Parathyroid adenoma (tissue), 2 donors: Measurements from ENCODE around the gene CLEC11A.

Source experiments
- H2AFZ ChIP-seq: fragments of 300-600 bp; sonication (generic); one replicate; pipeline ENCODE4 v1.7.0; 2017; ENCODE audit warnings: antibody characterized with exemption, mild to moderate bottlenecking
- H3K27ac ChIP-seq: fragments of 300-600 bp; sonication (generic); one replicate; pipeline ENCODE4 v1.7.0; 2017
- H3K27me3 ChIP-seq: fragments of 300-600 bp; sonication (generic); one replicate; pipeline ENCODE4 v1.7.0; 2017; ENCODE audit warnings: low read length; ENCODE audit not compliant: control insufficient read depth, insufficient read depth
- H3K36me3 ChIP-seq: fragments of 300-600 bp; sonication (generic); one replicate; pipeline ENCODE4 v1.7.0; 2017; ENCODE audit warnings: low read length; ENCODE audit not compliant: control insufficient read depth, insufficient read depth
- H3K4me1 ChIP-seq: fragments of 300-600 bp; sonication (generic); one replicate; pipeline ENCODE4 v1.7.0; 2017; ENCODE audit warnings: control low read depth
- H3K4me2 ChIP-seq: fragments of 300-600 bp; sonication (generic); one replicate; pipeline ENCODE4 v1.7.0; 2017; ENCODE audit warnings: low read length
- H3K4me3 ChIP-seq: fragments of 300-600 bp; sonication (generic); one replicate; pipeline ENCODE4 v1.7.0; 2017; ENCODE audit warnings: low read depth, low read length
- H3K79me2 ChIP-seq: fragments of 300-600 bp; sonication (generic); one replicate; pipeline ENCODE4 v1.7.0; 2017; ENCODE audit warnings: control low read depth
- H3K9ac ChIP-seq: fragments of 300-600 bp; sonication (generic); one replicate; pipeline ENCODE4 v1.7.0; 2017; ENCODE audit warnings: mild to moderate bottlenecking
- H3K9me3 ChIP-seq: fragments of 300-600 bp; sonication (generic); one replicate; pipeline ENCODE4 v1.7.0; 2017; ENCODE audit warnings: low read length; ENCODE audit not compliant: control insufficient read depth
- TF ChIP-seq, protein P1 (sequence below): fragments of 300-600 bp; sonication (generic); IDR thresholded peaks from one replicate; pipeline ENCODE4 v1.7.0; 2017; ENCODE audit warnings: antibody characterized with exemption, mild to moderate bottlenecking
- donor health status: primary hyperparathyroidism.

CLEC11A gene, protein sequence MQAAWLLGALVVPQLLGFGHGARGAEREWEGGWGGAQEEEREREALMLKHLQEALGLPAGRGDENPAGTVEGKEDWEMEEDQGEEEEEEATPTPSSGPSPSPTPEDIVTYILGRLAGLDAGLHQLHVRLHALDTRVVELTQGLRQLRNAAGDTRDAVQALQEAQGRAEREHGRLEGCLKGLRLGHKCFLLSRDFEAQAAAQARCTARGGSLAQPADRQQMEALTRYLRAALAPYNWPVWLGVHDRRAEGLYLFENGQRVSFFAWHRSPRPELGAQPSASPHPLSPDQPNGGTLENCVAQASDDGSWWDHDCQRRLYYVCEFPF

DNA sequence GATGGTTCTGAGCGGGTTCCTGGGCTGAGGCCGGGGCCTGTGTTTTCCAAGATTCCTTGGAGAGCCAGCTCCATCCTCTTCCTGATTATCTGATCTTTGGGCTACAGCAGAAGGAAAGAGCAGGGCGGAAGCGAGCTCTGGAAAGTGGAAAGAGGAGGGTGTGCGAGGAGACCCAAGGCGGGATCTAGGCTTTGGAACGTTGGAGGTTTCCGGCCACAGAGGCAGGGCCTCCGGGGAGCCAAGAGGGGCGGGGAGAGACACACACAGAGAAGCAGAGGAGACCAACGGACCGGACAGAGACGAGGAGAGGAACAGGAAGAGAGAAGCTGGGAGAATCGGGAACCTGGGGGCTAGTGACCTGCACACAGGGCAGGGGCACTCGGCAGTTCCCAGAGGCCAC, at the start of gene CLEC11A:
Gene CLEC11A (plus strand): TSS at position 296 of the 400 bp plus-strand sequence. CDS start 162 bp downstream, outside the sequence.
- no peaks in the 10 kb centered on the region for H3K79me2 ChIP-seq
- H2AFZ ChIP-seq: peak within 1 kb of the TSS; percentile 90
- H3K4me3 ChIP-seq: peak within 1 kb of the TSS; percentile 75
- H3K4me1 ChIP-seq: peaks cover 4% of the 10 kb centered on the region
- H3K9me3 ChIP-seq: no peaks in the 10 kb centered on the region
- H3K36me3 ChIP-seq: no peaks in the 10 kb centered on the region
- no peaks in the 10 kb centered on the region for H3K27me3 ChIP-seq
- H3K4me2 ChIP-seq: peak within 1 kb of the TSS; percentile 94
- peak within 1 kb of the TSS; percentile 73 for H3K27ac ChIP-seq
- TF ChIP-seq, protein P1, sequence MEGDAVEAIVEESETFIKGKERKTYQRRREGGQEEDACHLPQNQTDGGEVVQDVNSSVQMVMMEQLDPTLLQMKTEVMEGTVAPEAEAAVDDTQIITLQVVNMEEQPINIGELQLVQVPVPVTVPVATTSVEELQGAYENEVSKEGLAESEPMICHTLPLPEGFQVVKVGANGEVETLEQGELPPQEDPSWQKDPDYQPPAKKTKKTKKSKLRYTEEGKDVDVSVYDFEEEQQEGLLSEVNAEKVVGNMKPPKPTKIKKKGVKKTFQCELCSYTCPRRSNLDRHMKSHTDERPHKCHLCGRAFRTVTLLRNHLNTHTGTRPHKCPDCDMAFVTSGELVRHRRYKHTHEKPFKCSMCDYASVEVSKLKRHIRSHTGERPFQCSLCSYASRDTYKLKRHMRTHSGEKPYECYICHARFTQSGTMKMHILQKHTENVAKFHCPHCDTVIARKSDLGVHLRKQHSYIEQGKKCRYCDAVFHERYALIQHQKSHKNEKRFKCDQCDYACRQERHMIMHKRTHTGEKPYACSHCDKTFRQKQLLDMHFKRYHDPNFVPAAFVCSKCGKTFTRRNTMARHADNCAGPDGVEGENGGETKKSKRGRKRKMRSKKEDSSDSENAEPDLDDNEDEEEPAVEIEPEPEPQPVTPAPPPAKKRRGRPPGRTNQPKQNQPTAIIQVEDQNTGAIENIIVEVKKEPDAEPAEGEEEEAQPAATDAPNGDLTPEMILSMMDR: no peak
- no peak within 1 kb of the TSS for H3K9ac ChIP-seq

DNA sequence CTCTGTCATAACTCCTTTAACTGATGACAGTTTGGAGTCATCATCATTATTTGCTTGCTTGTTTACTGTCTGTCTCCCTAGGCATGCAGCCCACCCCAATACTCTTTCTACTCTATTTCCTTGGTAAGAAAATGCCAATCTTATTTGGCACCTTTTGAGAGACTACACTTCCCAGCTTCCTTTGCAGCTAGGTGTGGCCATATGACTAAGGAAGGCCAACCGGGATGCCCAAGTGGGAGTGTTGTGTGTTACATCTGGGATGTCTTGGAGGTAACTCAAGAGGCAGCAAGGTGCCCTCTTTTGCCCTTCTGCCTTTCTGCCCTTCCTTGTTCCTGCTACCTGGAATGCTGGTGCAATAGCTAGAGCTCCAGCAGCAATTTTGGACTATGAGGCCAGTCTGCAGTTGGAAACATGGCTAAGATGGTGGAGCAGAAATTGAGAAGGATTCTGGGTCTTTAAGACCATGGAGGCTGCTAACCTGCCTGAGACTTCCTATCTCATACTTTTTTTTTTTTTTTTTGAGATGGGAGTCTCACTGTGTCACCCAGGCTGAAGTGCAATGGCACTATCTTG, 46.5 kb upstream of the CLEC11A start:
- H3K4me3 ChIP-seq: no peak overlapping the region
- H3K9me3 ChIP-seq: no peaks in the 10 kb centered on the region
- H3K27me3 ChIP-seq: no peaks in the 10 kb centered on the region
- no peak overlapping the region for H3K4me2 ChIP-seq
- H3K79me2 ChIP-seq: no peaks in the 10 kb centered on the region
- no peak overlapping the region for H3K27ac ChIP-seq
- H3K36me3 ChIP-seq: no peaks in the 10 kb centered on the region
- no peak overlapping the region for H2AFZ ChIP-seq
- TF ChIP-seq, protein P1: no peak
- H3K9ac ChIP-seq: no peak overlapping the region
- H3K4me1 ChIP-seq: no peaks in the 10 kb centered on the region

DNA sequence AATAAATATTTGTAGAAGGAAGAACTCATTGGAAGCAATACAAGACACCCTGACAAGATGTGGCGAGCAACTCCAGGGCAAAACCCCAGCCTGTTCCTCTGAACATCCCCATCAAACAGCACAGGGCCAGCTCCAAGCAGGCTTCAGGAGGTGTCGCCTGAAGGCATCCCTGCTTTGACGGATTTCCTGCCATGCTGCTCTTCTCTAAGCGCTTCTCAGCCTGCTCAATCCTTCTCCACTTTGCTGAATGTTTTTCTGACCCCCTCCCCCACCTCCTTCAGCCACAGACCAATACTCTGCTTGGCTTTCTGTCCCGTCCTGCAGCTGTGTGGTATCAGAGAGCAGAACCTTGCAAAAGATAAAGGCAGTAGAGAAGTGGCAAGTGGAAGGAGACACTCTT, 45.5 kb upstream of the CLEC11A start:
- no peak overlapping the region for H3K4me2 ChIP-seq
- H2AFZ ChIP-seq: no peak overlapping the region
- H3K4me3 ChIP-seq: no peak overlapping the region
- H3K79me2 ChIP-seq: no peaks in the 10 kb centered on the region
- TF ChIP-seq, protein P1: no peak
- no peak overlapping the region for H3K9ac ChIP-seq
- no peaks in the 10 kb centered on the region for H3K36me3 ChIP-seq
- no peak overlapping the region for H3K27ac ChIP-seq
- H3K4me1 ChIP-seq: no peaks in the 10 kb centered on the region
- H3K9me3 ChIP-seq: no peaks in the 10 kb centered on the region
- H3K27me3 ChIP-seq: no peaks in the 10 kb centered on the region

DNA sequence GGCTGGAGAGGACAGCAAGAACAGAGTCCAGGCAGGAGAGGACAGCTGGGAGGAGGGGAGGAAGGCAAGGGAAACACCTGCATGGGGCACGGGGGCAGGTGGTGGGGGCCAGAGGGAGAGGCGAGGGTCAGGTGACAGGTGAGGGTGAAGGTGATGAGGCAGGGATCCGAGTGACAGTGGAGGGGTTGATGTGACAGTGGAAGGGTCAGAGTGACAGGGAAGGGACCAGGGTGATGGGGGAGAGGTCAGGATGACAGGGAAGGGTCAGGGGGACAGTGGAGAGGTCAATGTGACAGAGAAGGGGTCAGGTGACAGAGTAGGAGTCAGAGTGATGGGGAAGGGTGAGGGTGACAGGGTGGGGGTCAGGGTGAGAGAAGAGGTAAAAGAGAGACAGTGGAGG, 44.8 kb upstream of the CLEC11A start:
- Histone ChIP-seq H3K9ac (no peak overlapping the region), H3K27ac (no peak overlapping the region), H3K27me3 (no peaks in the 10 kb centered on the region), H3K9me3 (no peaks in the 10 kb centered on the region), H3K36me3 (no peaks in the 10 kb centered on the region), H2AFZ (no peak overlapping the region), H3K79me2 (no peaks in the 10 kb centered on the region), H3K4me1 (no peaks in the 10 kb centered on the region), H3K4me3 (no peak overlapping the region), H3K4me2 (no peak overlapping the region)
- TF ChIP-seq, protein P1: no peak
